Measurements from ENCODE around the gene SYNJ2.

Gene SYNJ2

GRCh38 chr6:158064725-158065251 is 83.1 kb downstream of the SYNJ2 start:
- no peak for DNase-seq

- no peak for DNase-seq
Measured at GRCh38 chr6:158066136-158066781, 84.6 kb downstream of the SYNJ2 start.

DNA sequence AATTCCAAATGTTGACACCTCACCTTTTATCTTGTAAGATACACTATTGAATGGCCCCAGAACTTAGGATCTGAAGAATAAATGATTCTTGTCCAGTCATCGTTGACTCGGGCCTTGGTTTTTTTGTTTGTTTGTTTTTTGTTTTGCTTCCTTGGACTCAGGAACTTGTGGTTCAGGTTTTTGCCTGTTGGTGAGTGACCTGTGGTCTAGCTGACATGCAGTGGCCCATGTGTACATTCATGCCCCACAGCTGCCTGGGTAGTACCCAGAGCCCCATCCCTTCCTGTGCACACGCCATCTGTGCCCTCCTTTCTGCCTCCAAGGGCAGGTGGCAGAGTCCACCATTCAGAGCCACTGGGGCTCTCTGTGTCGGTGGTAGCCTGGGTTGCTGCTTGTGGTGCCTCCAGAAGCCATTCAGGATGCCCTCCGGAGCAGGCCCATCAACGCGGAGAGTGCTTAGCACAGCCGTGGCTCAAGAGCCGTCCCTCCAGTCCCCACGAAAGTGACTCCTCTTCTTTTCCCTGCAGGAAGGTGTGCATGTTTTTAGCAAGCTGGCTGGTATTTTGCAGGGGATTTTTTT is 85.9 kb downstream of the SYNJ2 start:
- no peak for DNase-seq

DNA sequence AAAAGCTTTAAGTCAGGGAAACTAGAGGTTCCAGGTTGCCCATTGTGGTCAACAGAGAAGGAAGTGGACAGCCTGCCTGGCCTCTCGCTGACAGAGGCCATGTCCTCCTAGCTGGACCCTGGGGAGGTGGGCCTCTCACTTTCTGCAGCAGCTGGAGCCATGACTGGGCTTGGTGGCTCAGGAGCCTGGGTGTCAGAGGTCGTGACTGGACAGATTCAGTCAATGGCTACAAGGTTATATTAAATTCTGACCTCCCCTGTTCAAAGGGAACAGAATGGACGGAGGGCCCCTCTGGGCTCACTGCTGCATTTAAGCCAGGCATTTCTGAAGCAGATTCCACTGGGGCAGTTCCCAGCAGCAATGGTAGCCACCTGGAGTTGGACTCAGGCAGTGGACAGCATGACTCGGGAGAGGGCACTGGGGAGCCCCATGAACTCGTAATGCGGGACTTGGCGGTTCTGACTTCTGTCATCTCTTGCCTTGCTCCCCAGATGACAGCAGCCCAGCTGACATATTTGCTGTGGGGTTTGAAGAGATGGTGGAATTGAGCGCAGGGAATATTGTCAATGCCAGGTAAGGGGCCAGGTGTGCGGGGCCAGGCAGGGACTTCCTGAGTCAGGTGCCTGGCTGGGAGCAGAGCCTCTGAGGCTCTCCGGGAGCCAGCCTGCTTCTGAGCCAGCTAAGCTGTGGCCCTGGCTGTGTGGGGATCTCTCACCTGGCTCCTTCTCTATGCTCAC is 86.7 kb downstream of the SYNJ2 start:
- no peak for DNase-seq

DNA sequence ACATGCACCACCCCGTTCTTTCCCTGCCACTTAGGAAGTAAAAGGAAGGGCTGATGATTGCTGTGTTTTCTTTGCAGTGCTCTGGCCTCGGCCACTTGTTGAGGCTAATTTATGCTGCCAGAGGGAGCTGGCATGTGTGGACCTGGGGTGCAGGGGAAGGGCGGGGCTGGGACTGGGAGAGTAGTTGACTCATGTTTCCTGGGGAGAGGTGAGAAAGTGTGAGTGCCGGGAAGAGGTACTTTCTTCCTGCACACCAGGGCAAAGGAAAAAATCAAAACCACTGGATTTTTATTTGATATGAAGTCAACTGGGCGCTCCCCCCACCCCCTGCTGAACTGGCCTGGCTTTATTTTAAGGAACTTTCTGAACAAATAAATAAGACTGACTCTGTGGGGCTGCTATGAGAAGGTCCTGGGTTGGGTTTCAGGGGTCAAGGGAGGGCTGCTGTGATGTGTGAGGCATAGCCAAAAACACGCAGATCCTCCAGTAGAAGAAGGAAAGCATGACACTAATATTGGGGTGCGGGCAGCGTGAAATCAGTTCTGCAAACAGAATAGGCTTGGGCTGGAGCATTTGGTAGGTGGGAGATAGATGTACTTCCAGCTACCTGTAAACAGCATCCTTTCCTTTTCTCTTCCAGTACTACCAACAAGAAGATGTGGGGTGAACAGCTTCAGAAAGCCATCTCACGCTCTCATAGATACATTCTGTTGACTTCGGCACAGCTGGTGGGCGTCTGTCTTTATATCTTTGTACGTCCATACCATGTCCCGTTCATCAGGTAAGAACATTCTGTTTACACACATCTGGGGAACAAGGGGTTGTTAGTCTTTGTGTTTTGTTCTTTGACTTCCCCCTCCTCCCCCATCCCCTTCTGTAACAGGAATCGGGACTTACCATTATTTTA is 87.5 kb downstream of the SYNJ2 start:
- no peak for DNase-seq

DNA sequence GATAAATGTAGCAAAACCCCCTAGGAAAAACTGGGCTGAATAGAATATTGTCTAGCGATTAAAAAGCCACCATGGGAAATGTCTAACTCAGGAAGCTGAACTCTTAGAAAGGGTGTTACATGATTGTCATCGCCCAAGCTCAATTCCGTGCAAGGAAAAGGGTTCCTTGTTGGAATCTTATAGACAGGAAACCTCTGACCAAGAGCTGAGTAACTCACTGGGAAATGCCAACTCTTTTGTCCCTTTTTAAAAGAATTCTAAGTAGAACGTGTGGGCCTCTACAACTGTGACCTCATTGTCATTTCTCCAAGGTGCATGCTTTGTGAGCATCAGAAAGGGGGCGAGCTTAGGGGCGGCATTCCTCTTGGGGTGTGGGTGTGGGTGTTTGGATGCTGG is 88.1 kb downstream of the SYNJ2 start:
- no peak for DNase-seq

- DNase-seq: no peak
Measured at GRCh38 chr6:158070513-158070912, 88.8 kb downstream of the SYNJ2 start.

GRCh38 chr6:158071121-158072082 is 89.7 kb downstream of the SYNJ2 start:
- DNase-seq: no peak

- DNase-seq: peak; percentile 71
Measured at GRCh38 chr6:158072083-158072721, 90.5 kb downstream of the SYNJ2 start.

DNA sequence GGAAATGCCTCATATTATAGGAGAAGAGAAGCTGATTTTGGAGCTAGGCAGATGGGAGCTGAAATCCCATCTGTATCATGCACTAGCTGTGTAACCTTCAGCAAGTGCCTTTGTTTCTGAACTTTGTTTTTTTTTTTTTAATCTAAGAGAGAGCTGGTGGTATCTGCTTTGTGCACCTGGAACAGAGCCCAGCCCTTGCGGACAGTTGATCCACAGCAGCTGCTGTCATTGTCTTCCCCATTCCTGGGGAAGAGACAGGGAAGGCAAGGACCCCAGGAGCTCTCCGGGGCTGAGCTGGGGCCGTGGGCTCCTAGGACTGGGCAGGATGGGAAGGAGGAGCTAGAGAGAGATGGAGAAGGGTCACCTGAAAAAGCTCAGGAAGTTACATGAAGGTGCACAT is 92.1 kb downstream of the SYNJ2 start:
- no peak for DNase-seq

- no peak for DNase-seq
Measured at GRCh38 chr6:158076548-158076947, 94.9 kb downstream of the SYNJ2 start.

DNA sequence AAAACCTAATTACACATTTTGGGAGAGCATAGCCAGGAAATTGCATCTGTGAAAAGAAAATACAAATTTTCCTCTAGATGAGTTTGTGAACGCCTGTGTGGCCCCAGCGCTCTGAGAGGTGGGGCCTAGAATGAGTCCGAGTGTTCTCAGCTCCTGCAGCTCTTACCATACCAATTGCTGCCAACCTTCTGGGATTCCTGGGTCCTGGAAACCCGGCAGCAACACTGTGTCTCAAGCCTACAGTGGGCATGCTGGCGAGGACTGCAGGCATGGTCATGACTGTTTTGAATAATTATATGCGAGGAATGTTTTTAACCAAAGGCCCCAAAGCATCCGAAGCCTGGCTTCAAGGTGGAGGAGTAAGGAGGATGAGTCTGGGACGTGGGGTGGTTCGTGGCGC is 96.0 kb downstream of the SYNJ2 start:
- DNase-seq: no peak

GRCh38 chr6:158078320-158078719 is 96.7 kb downstream of the SYNJ2 start:
- no peak for DNase-seq

DNA sequence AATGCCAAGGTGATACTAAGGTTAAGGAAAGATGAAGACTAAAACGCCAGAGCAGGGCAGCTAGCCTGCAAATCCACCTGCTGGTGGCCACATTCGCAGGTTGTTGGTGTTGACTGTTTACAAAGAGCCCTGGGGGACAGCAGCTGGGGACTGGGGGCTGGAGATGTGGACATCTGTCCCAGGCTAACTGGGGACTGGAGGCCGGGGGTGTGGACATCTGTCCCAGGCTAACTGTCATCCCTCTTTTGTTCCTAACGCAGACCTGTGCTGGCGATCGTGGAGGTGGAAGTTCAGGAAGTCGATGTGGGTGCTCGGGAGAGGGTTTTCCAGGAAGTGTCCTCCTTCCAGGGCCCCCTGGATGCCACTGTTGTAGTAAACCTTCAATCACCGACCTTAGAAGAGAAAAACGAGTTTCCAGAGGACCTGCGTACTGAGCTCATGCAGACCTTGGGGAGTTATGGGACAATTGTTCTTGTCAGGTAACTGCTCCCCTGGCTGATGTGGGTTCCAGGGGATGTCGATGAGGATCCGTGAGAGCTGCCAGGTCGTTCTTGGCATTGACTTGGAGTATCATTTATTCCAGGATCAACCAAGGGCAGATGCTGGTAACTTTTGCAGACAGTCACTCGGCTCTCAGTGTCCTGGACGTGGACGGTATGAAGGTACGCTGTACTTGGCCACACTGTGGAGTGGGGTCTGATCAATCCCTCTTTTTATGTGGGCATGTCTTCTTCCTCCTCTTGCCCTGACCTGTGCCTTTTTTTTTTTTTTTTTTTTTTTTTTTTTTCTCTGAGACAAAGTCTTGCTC is 99.4 kb downstream of the SYNJ2 start:
- no peak for DNase-seq

GRCh38 chr6:158081657-158081935 is 99.9 kb downstream of the SYNJ2 start:
- DNase-seq: no peak

GRCh38 chr6:158083455-158084325 is 102.0 kb downstream of the SYNJ2 start:
- no peak for DNase-seq

DNA sequence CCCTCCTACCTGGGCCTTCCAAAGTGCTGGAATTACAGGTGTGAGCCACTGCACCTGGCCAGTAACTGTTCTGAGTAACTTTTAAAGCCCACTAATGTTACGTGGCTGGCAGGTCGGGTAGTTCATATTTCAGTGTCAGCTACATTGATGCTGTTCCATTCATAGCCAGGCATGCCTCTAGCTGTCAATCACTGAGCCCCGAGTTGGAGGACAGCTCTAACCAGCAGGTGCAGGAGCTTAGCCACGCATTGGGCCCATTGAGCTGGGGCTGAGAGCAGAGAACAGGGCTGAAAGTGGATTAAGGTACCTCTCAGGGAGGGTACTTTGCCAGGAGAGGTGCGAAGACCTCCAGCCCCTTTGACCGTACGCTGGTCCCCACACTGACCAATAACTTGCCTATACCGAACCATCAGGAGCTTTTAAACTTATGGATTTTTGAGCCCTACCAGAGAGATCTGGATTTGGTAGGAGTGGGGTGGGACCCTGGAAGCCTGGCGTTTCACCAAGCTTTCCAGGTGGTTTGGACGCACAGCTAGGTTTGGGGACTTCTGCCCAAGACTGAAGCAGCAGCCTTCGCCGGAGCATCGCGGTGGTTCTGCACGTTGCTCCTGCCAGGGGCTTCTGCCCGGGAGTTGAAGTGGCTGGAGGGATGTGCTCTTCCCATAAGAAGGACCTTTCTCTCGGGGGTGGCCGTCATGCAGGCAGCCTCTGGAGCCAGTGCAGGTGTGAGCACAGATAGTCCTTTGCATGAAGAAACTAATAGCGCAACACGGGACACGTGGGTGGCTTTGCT is 103.8 kb downstream of the SYNJ2 start:
- DNase-seq: no peak

DNA sequence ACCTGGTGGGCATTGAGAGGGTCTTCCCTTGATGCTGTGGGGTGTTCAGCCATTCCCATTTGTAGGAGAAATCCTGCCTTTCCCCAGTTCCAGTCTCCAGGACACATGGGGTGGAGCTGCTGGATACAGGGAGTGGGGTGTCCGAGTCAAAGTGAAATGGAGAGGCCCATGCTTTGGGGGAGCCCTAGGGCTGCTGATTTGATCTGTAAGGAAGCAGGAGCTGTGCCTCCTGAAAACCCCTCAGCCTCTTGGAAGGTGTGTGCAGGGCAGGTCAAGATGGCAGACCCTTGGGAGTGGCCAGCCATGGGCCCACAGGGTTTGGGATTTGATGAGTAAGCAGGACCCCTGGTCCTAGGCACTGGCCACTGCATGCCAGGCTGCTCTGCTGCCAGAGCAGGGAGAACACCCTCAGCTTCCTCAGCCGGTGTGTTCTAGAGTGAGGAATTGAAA is 104.4 kb downstream of the SYNJ2 start:
- no peak for DNase-seq

All from activated CD8-positive, alpha-beta memory T cell treated with anti-CD3 and anti-CD28 coated beads, Interleukin-2, amount 50 U/mL, for 4 hours (primary cell).